Smooth muscle cell (in vitro differentiated cells): ENCODE results near the gene COL28A1. TPM values are rescaled to one million over a fixed set of nuclear protein-coding genes. Genes with fewer than 3 reads are reported as not detected.

Source experiments
- DNase-seq: peaks from one replicate; lab custom pipeline; 2025; ENCODE audit not compliant: unreplicated experiment; lab: John Stamatoyannopoulos, UW
- H2AFZ ChIP-seq: fragments of 200-600 bp; sonication (generic); 2 replicates; pipeline ENCODE4 v1.6.0; 2016; ENCODE audit warnings: antibody characterized with exemption, low read depth, mild to moderate bottlenecking
- H3F3A ChIP-seq: fragments of 200-600 bp; sonication (generic); 2 replicates; pipeline ENCODE4 v1.6.0; 2017; ENCODE audit warnings: antibody characterized with exemption, low read depth
- H3K27ac ChIP-seq: fragments of 200-600 bp; sonication (generic); 2 replicates; pipeline ENCODE4 v1.5.1; 2016; ENCODE audit warnings: low read depth, mild to moderate bottlenecking
- H3K27me3 ChIP-seq: fragments of 200-600 bp; sonication (generic); 2 replicates; pipeline ENCODE4 v1.6.1; 2016; ENCODE audit warnings: low read depth, mild to moderate bottlenecking
- H3K36me3 ChIP-seq: fragments of 200-600 bp; sonication (generic); 2 replicates; pipeline ENCODE4 v1.5.1; 2016; ENCODE audit warnings: low read depth
- H3K4me1 ChIP-seq: fragments of 200-600 bp; sonication (generic); 2 replicates; pipeline ENCODE4 v1.5.1; 2016; ENCODE audit warnings: low read depth
- H3K4me2 ChIP-seq: fragments of 200-600 bp; sonication (generic); 2 replicates; pipeline ENCODE4 v1.6.0; 2016; ENCODE audit warnings: mild to moderate bottlenecking
- H3K4me3 ChIP-seq: fragments of 200-600 bp; sonication (generic); 2 replicates; pipeline ENCODE4 v1.5.1; 2016; ENCODE audit warnings: mild to moderate bottlenecking
- H3K79me2 ChIP-seq: fragments of 200-600 bp; sonication (generic); 2 replicates; pipeline ENCODE4 v1.6.0; 2016; ENCODE audit warnings: low read depth, mild to moderate bottlenecking
- H3K9ac ChIP-seq: fragments of 200-600 bp; sonication (generic); 2 replicates; pipeline ENCODE4 v1.6.0; 2016; ENCODE audit warnings: low read depth
- H3K9me3 ChIP-seq: fragments of 200-600 bp; sonication (generic); replicated peaks from 2 replicates; pipeline ENCODE4 v1.5.1; 2016; ENCODE audit warnings: low read depth
- H4K20me1 ChIP-seq: fragments of 200-600 bp; sonication (generic); 2 replicates; pipeline ENCODE4 v1.6.0; 2016; ENCODE audit warnings: low read depth
- CTCF ChIP-seq: fragments of 200-600 bp; sonication (generic); IDR thresholded peaks from 2 replicates; pipeline ENCODE4 v1.5.1; 2017; ENCODE audit warnings: borderline replicate concordance, mild to moderate bottlenecking, antibody characterized with exemption; ENCODE audit not compliant: insufficient read depth, poor library complexity, severe bottlenecking
- WGBS: methylation state at CpG from one replicate; pipeline ENCODE4 v1.1.7; 2016; ENCODE audit warnings: low lambda C conversion rate; 5-methylcytosine and 5-hydroxymethylcytosine counted together
- polyA plus RNA-seq: library from polyadenylated mRNA; unstranded; fragments of >200 nt; fragmentation: Nextera tagmentation; extraction: Ambion mirVana; gene quantifications from 2 replicates; pipeline ENCODE4 v1.2.1, GENCODE V29; 2016
- total RNA-seq: library from RNA; depleted of rRNA; stranded (reverse); fragments of >200 nt; gene quantifications from 2 replicates; pipeline ENCODE4 v1.2.3, GENCODE V29; 2014

COL28A1 gene
- total and polyA plus RNA-seq, 2 experiments from 2014 or later: 0.13 TPM; not detected in 1

- no peak overlapping the region for H3K27ac ChIP-seq
- no peaks in the 10 kb centered on the region for H3K27me3 ChIP-seq
- no peaks in the 10 kb centered on the region for H3K4me1 ChIP-seq
- H4K20me1 ChIP-seq: no peaks in the 10 kb centered on the region
- no peaks in the 10 kb centered on the region for H3K79me2 ChIP-seq
- no peak overlapping the region for H2AFZ ChIP-seq
- 97% methylated on average over 1 of the region's 1 CpG for WGBS
- H3K36me3 ChIP-seq: no peaks in the 10 kb centered on the region
- no peak overlapping the region for H3K4me3 ChIP-seq
- no peaks in the 10 kb centered on the region for H3F3A ChIP-seq
- no peak for DNase-seq
- H3K9me3 ChIP-seq: no peaks in the 10 kb centered on the region
- H3K4me2 ChIP-seq: no peak overlapping the region
- no peak overlapping the region for H3K9ac ChIP-seq
- no peak for TF ChIP-seq CTCF
Observed at GRCh38 chr7:7309203-7309602, 226.5 kb downstream of the COL28A1 start.

Other genes starting within 250 kb of the COL28A1 start
- gene MIOS, start 31.0 kb upstream of the COL28A1 start, total RNA-seq: 25.9 and 30.7 TPM in 2 replicates
- gene MIOS, start 31.0 kb upstream of the COL28A1 start, polyA plus RNA-seq: 10.3 and 16.5 TPM in 2 replicates
- gene UMAD1, start 104.9 kb upstream of the COL28A1 start, total RNA-seq: 23.0 and 24.3 TPM in 2 replicates
- gene UMAD1, start 104.9 kb upstream of the COL28A1 start, polyA plus RNA-seq: 13.7 and 17.2 TPM in 2 replicates
- gene RPA3, start 182.7 kb upstream of the COL28A1 start, total RNA-seq: 27.6 and 37.2 TPM in 2 replicates
- 63.7 and 75.4 TPM in 2 replicates for gene RPA3, start 182.7 kb upstream of the COL28A1 start, polyA plus RNA-seq